Keratinocyte (primary cell): ENCODE results near the gene CSNK2A2. TPM values are rescaled to one million over a fixed set of nuclear protein-coding genes. Genes with fewer than 3 reads are reported as not detected.

ENCODE experiments used
- DNase-seq: peaks from one replicate; pipeline ENCODE4 v3.0.0-alpha.2; 2011; ENCODE audit warnings: low read depth, missing footprints, low spot score
- FAIRE-seq: peaks from 2 replicates; lab custom pipeline; 2011; peaks lifted over from hg19 to GRCh38; lab: Jason Lieb, UNC
- H2AFZ ChIP-seq: 2 replicates; pipeline ENCODE4 v1.6.0; 2012; ENCODE audit warnings: low read length, control low read depth, inconsistent platforms; ENCODE audit not compliant: control insufficient read depth
- H3K27ac ChIP-seq: 2 replicates; pipeline ENCODE4 v1.5.1; 2011; ENCODE audit warnings: low read length; ENCODE audit not compliant: control insufficient read depth, insufficient read depth
- H3K27me3 ChIP-seq: 3 replicates; pipeline ENCODE4 v1.6.0; 2011; ENCODE audit warnings: low read length; ENCODE audit not compliant: control insufficient read depth, insufficient read depth; ENCODE audit errors: extremely low read depth
- H3K36me3 ChIP-seq, 2 experiments: 2 replicates in 1 of 2; 3 replicates in 1 of 2; pipeline ENCODE4 v1.5.1; 2011; ENCODE audit warnings: low read length in 2 of 2, mild to moderate bottlenecking in 1 of 2; ENCODE audit not compliant: control insufficient read depth in 2 of 2, insufficient read depth in 2 of 2; ENCODE audit errors: extremely low read depth in 1 of 2
- H3K4me1 ChIP-seq: 3 replicates; pipeline ENCODE4 v1.5.1; 2011; ENCODE audit warnings: low read length; ENCODE audit not compliant: control insufficient read depth, insufficient read depth; ENCODE audit errors: extremely low read depth
- H3K4me2 ChIP-seq: 3 replicates; pipeline ENCODE4 v1.6.0; 2011; ENCODE audit warnings: low read depth, low read length; ENCODE audit not compliant: control insufficient read depth, insufficient read depth; ENCODE audit errors: extremely low read depth
- H3K4me3 ChIP-seq, 3 experiments: fragments of 200-600 bp in 1 of 3; sonication (generic) in 1 of 3; 2 replicates in 2 of 3; 3 replicates in 1 of 3; pipeline ENCODE4 v1.5.1; 2011 to 2016; ENCODE audit warnings: low read length in 3 of 3, mild to moderate bottlenecking in 3 of 3, control low read depth in 2 of 3, inconsistent platforms in 1 of 3, low read depth in 1 of 3, mixed read lengths in 1 of 3, mixed run types in 1 of 3, moderate library complexity in 1 of 3; ENCODE audit not compliant: control insufficient read depth in 2 of 3, insufficient read depth in 2 of 3; ENCODE audit errors: extremely low read depth in 1 of 3
- H3K79me2 ChIP-seq: 2 replicates; pipeline ENCODE4 v1.6.0; 2012; ENCODE audit warnings: low read length; ENCODE audit not compliant: control insufficient read depth, insufficient read depth
- H3K9ac ChIP-seq: 3 replicates; pipeline ENCODE4 v1.6.0; 2011; ENCODE audit warnings: low read length; ENCODE audit not compliant: control insufficient read depth, insufficient read depth; ENCODE audit errors: extremely low read depth
- H3K9me1 ChIP-seq: 3 replicates; pipeline ENCODE4 v1.6.0; 2011; ENCODE audit warnings: low read length; ENCODE audit not compliant: control insufficient read depth, insufficient read depth; ENCODE audit errors: extremely low read depth
- H3K9me3 ChIP-seq: 2 replicates; pipeline ENCODE4 v1.5.1; 2012; ENCODE audit warnings: low read depth, low read length; ENCODE audit not compliant: control insufficient read depth
- H4K20me1 ChIP-seq: 3 replicates; pipeline ENCODE4 v1.6.0; 2011; ENCODE audit warnings: low read length; ENCODE audit not compliant: control insufficient read depth, insufficient read depth; ENCODE audit errors: extremely low read depth
- CTCF ChIP-seq, 3 experiments: IDR thresholded peaks in 1 of 3; conservative IDR thresholded peaks in 1 of 3; optimal IDR thresholded peaks in 1 of 3; 2 replicates in 2 of 3; 3 replicates in 1 of 3; pipeline versions ENCODE3 to v1.5.1; 2011; ENCODE audit warnings: low read length in 3 of 3, mild to moderate bottlenecking in 3 of 3, moderate library complexity in 2 of 3, control low read depth in 1 of 3, inconsistent platforms in 1 of 3; ENCODE audit not compliant: insufficient read depth in 2 of 3; ENCODE audit errors: extremely low read depth in 1 of 3
- EZH2 ChIP-seq: IDR thresholded peaks from one replicate; pipeline ENCODE4 v1.6.1; 2012; ENCODE audit warnings: inconsistent platforms, mild to moderate bottlenecking, low read length, moderate library complexity
- dilution Hi-C: fragments of 300-500 bp; cut with MboI; formaldehyde crosslinking; loops from one replicate; pipeline ENCODE4 v1.7.0; 2020; ENCODE audit warnings: low sequenced_read_pairs; ENCODE audit not compliant: extremely low pct_ligation_motif_present
- polyA plus RNA-seq, 5 experiments: library from polyadenylated mRNA; depleted of rRNA in 3 of 5; stranded (reverse) in 3 of 5; stranded (forward) in 1 of 5; unstranded in 1 of 5; fragments of >200 nt; gene quantifications; 1 replicate in 1 of 5; 2 replicates in 3 of 5; 3 replicates in 1 of 5; pipeline versions ENCODE4 v1.2.1 to v1.2.3, GENCODE V29; 2011 to 2012; ENCODE audit warnings: missing spikeins in 2 of 5, low read depth in 1 of 5, low replicate concordance in 1 of 5

CSNK2A2 gene
- polyA plus RNA-seq, 1 donor (not counting 4 experiments of a cell fraction or from before 2014, with no cell fraction given), result 49.6 TPM

GRCh38 chr16:58225965-58226602 is 28.2 kb upstream of the CSNK2A2 start:
- Histone ChIP-seq H3K27ac (no peak overlapping the region), H3K79me2 (no peaks in the 10 kb centered on the region), H3K9ac (no peak overlapping the region), H3K4me2 (no peak overlapping the region), H3K4me3 (no peak overlapping the region), H3K9me1 (no peaks in the 10 kb centered on the region), H3K9me3 (no peaks in the 10 kb centered on the region), H3K36me3 (no peaks in the 10 kb centered on the region), H2AFZ (no peak overlapping the region), H3K4me1 (peaks cover 11% of the 10 kb centered on the region), H4K20me1 (no peaks in the 10 kb centered on the region), H3K27me3 (peaks cover 6% of the 10 kb centered on the region)
- dilution Hi-C loops, result no loop called here
- DNase-seq, result no peak
- FAIRE-seq, result no peak
- no peak for TF ChIP-seq CTCF (optimal IDR thresholded peaks at IDR 0.05 in 1 of 3, IDR thresholded peaks at IDR 0.05 in 1 of 3, conservative IDR thresholded peaks at IDR 0.05 in 1 of 3; ENCODE audit: extremely low read depth in 1 of 3, insufficient read depth in 2 of 3, low read length in 3 of 3)
- TF ChIP-seq EZH2, result no peak

- dilution Hi-C loops, result loop anchor here (25.0 kb wide), 1 partner anchor 90 kb away; no protein-coding TSS in a partner anchor
- Histone ChIP-seq H2AFZ (peak overlapping the region; percentile 87), H3K9me3 (no peaks in the 10 kb centered on the region), H4K20me1 (no peaks in the 10 kb centered on the region), H3K9ac (peak overlapping the region; percentile 4), H3K9me1 (no peaks in the 10 kb centered on the region), H3K4me2 (peak overlapping the region; percentile 62), H3K79me2 (no peaks in the 10 kb centered on the region), H3K27me3 (peaks cover 6% of the 10 kb centered on the region), H3K36me3 (no peaks in the 10 kb centered on the region), H3K4me1 (peaks cover 11% of the 10 kb centered on the region), H3K4me3 (no peak overlapping the region), H3K27ac (no peak overlapping the region)
- peak; percentile 86 for FAIRE-seq
- DNase-seq, result peak; percentile 23
- TF ChIP-seq EZH2 (no peak), CTCF (optimal IDR thresholded peaks at IDR 0.05 in 1 of 3, IDR thresholded peaks at IDR 0.05 in 1 of 3, conservative IDR thresholded peaks at IDR 0.05 in 1 of 3; ENCODE audit: extremely low read depth in 1 of 3, insufficient read depth in 2 of 3, low read length in 3 of 3) (no peak)
Measured at GRCh38 chr16:58222532-58223316, 24.8 kb upstream of the CSNK2A2 start.
